ENCODE data around the gene IQCH. TPM values are rescaled to one million over a fixed set of nuclear protein-coding genes. Genes with fewer than 3 reads are reported as not detected.

IQCH gene
- total RNA-seq, 1 experiment from 2014 or later: 1.1 TPM

DNA sequence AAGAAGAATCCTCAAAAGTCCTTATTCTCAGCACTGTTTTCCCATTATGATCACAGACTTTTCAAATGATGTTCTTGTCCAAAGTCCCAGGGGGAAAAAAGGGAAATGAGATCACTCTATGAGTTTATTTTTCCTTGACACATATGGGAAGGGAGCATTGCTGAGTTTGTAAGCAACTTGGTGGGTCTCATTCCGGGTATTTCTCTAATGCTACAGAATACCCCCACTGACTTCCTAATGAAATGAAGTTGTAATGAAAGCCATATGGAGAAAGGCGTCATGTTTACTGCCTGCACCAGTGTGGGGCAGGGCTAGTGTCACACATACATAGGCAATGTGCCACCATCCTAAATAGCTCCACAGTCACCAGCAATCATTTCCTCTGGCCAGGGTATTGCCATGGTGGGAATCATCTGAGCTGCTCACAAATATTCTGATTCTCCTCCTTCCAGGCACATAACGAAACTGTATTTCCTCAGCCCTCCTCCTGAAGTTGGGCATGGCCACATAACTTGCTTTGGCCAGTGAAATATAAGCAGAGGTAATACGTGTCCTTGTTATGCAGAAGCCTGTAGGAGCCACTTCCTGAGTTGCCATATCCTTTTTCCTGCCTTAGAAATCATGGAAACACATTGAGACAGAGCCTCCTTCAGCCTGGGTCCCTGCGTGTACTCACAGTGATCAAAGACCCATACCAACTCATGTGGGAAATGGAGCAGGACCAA lies 225.4 kb downstream of the IQCH start:
- Histone ChIP-seq H3K4ac (ENCODE audit: low read depth, low read length) (no peak overlapping the region), H3K9me3 (ENCODE audit: control insufficient read depth, low read depth, low read length) (no peaks in the 10 kb centered on the region), H3K4me1 (ENCODE audit: insufficient read depth, low read length) (peaks cover 5% of the 10 kb centered on the region; the same call in 1 of the 2 replicates), H3K23me2 (ENCODE audit: insufficient read length, low read depth, low read length, poor library complexity, severe bottlenecking) (no peaks in the 10 kb centered on the region), H4K5ac (ENCODE audit: insufficient read length, low read depth, low read length) (no peak overlapping the region), H3K23ac (ENCODE audit: insufficient read length, low read depth, low read length) (no peak overlapping the region), H3T11ph (ENCODE audit: low read length) (no peak overlapping the region), H3K9ac (ENCODE audit: extremely low read depth, insufficient read length, low read length) (no peak overlapping the region), H3K79me1 (ENCODE audit: insufficient read depth, low read depth, low read length, poor library complexity, severe bottlenecking) (no peaks in the 10 kb centered on the region), H2AFZ (ENCODE audit: low read length) (no peak overlapping the region), H2BK12ac (ENCODE audit: insufficient read length, low read depth, low read length) (no peak overlapping the region), H3K18ac (ENCODE audit: insufficient read length, low read depth, low read length) (no peak overlapping the region), H3K27me3 (ENCODE audit: insufficient read depth, low read length) (no peaks in the 10 kb centered on the region), H3K14ac (ENCODE audit: insufficient read depth, low read length) (no peak overlapping the region), H2BK20ac (ENCODE audit: low read depth, low read length, poor library complexity, severe bottlenecking) (no peak overlapping the region), H4K20me1 (ENCODE audit: control insufficient read depth, insufficient read depth, insufficient read length) (no peaks in the 10 kb centered on the region), H4K8ac (replicated peaks; ENCODE audit: insufficient read length, low read depth, low read length) (no peak overlapping the region), H3K56ac (ENCODE audit: insufficient read length, low read depth, low read length) (no peak overlapping the region), H2BK120ac (ENCODE audit: low read depth, low read length, poor library complexity, severe bottlenecking) (no peak overlapping the region), H3K4me2 (ENCODE audit: insufficient read depth, insufficient read length, low read length) (no peak overlapping the region), H4K91ac (ENCODE audit: insufficient read length, low read depth, low read length) (no peak overlapping the region), H2AK5ac (ENCODE audit: insufficient read length, low read length) (no peak overlapping the region), H2BK5ac (ENCODE audit: insufficient read length, low read length) (no peak overlapping the region), H3K79me2 (ENCODE audit: insufficient read depth, low read length) (no peaks in the 10 kb centered on the region), H2BK15ac (ENCODE audit: low read depth, low read length) (no peak overlapping the region), H3K27ac (ENCODE audit: insufficient read length, low read depth, low read length) (no peak overlapping the region)
- TF ChIP-seq, protein P1, sequence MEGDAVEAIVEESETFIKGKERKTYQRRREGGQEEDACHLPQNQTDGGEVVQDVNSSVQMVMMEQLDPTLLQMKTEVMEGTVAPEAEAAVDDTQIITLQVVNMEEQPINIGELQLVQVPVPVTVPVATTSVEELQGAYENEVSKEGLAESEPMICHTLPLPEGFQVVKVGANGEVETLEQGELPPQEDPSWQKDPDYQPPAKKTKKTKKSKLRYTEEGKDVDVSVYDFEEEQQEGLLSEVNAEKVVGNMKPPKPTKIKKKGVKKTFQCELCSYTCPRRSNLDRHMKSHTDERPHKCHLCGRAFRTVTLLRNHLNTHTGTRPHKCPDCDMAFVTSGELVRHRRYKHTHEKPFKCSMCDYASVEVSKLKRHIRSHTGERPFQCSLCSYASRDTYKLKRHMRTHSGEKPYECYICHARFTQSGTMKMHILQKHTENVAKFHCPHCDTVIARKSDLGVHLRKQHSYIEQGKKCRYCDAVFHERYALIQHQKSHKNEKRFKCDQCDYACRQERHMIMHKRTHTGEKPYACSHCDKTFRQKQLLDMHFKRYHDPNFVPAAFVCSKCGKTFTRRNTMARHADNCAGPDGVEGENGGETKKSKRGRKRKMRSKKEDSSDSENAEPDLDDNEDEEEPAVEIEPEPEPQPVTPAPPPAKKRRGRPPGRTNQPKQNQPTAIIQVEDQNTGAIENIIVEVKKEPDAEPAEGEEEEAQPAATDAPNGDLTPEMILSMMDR (conservative IDR thresholded peaks at IDR 0.05): no peak
- no peak for DNase-seq
- no peak overlapping the region for H3K27ac Mint-ChIP-seq
- H3K4me1 Mint-ChIP-seq: peaks cover 0 to 3% of the 10 kb centered on the region in 2 experiments; a peak in 1 of 4 replicates
- peaks cover 3% of the 10 kb centered on the region for H3K27me3 Mint-ChIP-seq (ENCODE audit: low read depth)
- H3K4me3 Mint-ChIP-seq: no peak overlapping the region
- no CpG with 5 or more reads among the region's 5 CpGs for WGBS (ENCODE audit: extremely low coverage, insufficient read length, low lambda C conversion rate)
- H3K36me3 Mint-ChIP-seq (ENCODE audit: insufficient read depth in 1 of 3, low read depth in 3 of 3): no peaks in the 10 kb centered on the region
- 0 out of 5 replicates have a peak, but pooled peaks cover 0 to 3% of the 10 kb centered on the region in 2 experiments for H3K9me3 Mint-ChIP-seq

All from H9 (cell line).